Measurements from ENCODE around the gene ZDHHC8. TPM values are rescaled to one million over a fixed set of nuclear protein-coding genes. Genes with fewer than 3 reads are reported as not detected.

Gene ZDHHC8
- total and polyA plus RNA-seq, 12 donors, result 23.2 to 51.7 (median 37.5) TPM

GRCh38 chr22:20193761-20194494 lies 62.3 kb downstream of the ZDHHC8 start:
- no peak for ATAC-seq
- no peak for TF ChIP-seq CTCF (IDR thresholded peaks at IDR 0.05)
- Histone ChIP-seq H3K27me3 (no peaks in the 10 kb centered on the region), H3K27ac (no peak overlapping the region), H3K9me3 (no peaks in the 10 kb centered on the region), H3K4me1 (no peaks in the 10 kb centered on the region), H3K36me3 (no peaks in the 10 kb centered on the region), H3K4me3 (no peak overlapping the region)
- 87 to 93% methylated on average over 17 of the region's 17 CpGs for WGBS, 2 donors
- intact Hi-C loops (cut with DNase I), result no loop called here
- no peak for DNase-seq

DNA sequence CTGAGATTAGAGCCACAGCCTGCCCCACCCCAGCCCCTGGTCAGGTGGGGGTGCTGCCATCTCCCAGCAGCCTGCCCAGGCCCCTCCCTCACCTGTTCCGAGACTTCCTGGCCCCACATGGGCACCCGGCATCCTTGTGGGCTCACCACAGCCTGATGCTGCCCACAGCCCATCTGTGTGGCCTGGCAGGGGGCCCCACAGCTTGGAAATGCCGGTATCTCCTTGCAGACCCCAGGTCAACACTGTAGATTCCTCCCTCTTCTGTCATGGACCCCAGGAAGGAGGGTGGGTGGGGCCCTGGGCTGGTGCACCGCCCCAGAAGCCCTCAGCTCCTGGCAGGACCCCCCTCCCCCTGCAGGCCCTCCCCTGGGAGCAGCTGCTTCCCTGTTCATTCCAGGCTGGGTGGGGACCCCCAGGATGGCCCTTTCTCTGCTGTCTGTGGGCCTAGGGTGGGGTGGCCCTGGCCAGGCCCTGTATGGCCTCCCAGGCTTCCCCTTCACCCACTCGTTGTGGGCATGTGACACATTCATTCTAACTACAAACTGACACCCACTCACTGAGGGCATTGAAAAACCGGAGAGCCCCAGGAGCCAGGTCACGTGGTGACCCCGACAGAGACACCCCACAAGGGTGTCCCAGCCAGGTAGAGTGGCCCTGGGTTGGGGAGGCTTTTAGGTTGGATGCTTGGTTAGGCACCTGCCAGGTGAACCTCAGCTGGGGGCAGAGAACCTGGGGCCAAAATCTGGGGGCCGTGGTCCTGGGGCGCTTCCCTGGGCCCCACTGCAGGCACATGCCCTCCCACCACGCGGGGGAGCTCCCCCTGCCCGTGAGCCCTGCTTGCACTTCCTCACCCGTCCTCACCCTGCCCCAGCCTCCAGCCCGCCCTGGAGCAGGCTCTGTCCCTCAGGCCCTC lies 63.3 kb downstream of the ZDHHC8 start:
- no peak for TF ChIP-seq CTCF (IDR thresholded peaks at IDR 0.05)
- no peak overlapping the region for H3K4me3 ChIP-seq
- no peaks in the 10 kb centered on the region for H3K36me3 ChIP-seq
- ATAC-seq, result no peak
- no peaks in the 10 kb centered on the region for H3K27me3 ChIP-seq
- intact Hi-C loops (cut with DNase I), result no loop called here
- no peaks in the 10 kb centered on the region for H3K4me1 ChIP-seq
- DNase-seq, result no peak
- no peaks in the 10 kb centered on the region for H3K9me3 ChIP-seq
- 79 to 82% methylated on average over 15 of the region's 15 CpGs for WGBS, 2 donors
- H3K27ac ChIP-seq, result no peak overlapping the region

DNA sequence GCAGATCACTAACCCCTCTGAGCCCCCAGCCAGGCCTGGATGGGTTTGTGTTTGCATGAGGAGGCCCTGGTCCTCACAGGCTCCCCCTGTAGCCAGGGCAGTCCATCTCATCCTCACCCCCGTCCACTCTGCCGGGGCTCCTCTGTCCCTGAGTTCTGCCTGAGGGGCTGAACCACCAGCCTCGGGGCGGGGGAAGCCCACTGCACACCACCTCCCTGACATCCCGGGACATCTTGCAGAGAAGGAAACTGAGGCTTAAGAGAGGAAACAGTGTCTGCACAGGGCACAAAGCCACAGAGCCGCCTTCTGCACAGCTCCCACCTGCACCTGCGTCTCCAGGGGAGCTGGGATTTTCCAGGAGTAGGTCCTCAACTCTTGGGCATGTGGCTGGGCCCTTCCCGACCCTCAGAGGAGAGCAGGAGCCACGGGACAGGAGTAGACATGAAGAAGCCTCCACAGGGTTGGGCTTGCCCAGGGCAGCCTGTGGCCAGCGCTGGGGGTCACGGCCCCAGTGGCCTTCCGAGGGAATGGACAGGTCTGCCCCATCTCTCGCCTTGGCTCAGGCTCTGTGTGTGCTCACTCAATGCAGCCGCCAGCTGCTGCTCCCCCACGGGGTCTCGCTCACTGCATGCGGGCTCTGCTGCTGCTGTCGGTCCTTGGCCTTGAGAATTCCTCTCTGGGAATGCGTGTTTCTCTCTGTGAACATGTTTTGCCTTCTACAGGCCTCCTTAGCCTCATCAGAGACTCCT lies 64.7 kb downstream of the ZDHHC8 start:
- Histone ChIP-seq H3K4me3 (no peak overlapping the region), H3K4me1 (peaks cover 0 to 4% (median 0%) of the 10 kb centered on the region in 9 donors), H3K27ac (no peak overlapping the region), H3K36me3 (no peaks in the 10 kb centered on the region), H3K27me3 (no peaks in the 10 kb centered on the region), H3K9me3 (no peaks in the 10 kb centered on the region)
- TF ChIP-seq CTCF (IDR thresholded peaks at IDR 0.05), result no peak
- WGBS, 2 donors, result 86 to 88% methylated on average over 19 of the region's 19 CpGs
- ATAC-seq (no peak), DNase-seq (no peak)
- intact Hi-C loops (cut with DNase I), result no loop called here

Small RNA genes lying within 50 kb of the gene (microRNA-seq; reads per million reads assigned to microRNA genes)
- 0 reads per million in 2 donors for gene MIR6816

Other genes starting within 250 kb of the ZDHHC8 start
- gene COMT, start 190.0 kb upstream of the ZDHHC8 start, total RNA-seq, result 100 to 1,000 TPM in 5 of 10 donors, 10 to 100 TPM in 5; 72.5 to 128 (median 101) TPM
- 100 to 1,000 TPM in 1 of 2 donors, 10 to 100 TPM in 1; 42.9 to 273 TPM for gene COMT, start 190.0 kb upstream of the ZDHHC8 start, polyA plus RNA-seq
- 10 to 100 TPM; 28.5 to 59.9 (median 35.0) TPM for gene TXNRD2, start 190.0 kb upstream of the ZDHHC8 start, total RNA-seq
- 100 to 1,000 TPM in 1 of 2 donors, 10 to 100 TPM in 1; 25.8 to 103 TPM for gene TXNRD2, start 190.0 kb upstream of the ZDHHC8 start, polyA plus RNA-seq
- 10 to 100 TPM; 22.2 to 53.5 (median 32.1) TPM for gene ARVCF, start 115.0 kb upstream of the ZDHHC8 start, total RNA-seq
- 10 to 100 TPM; 26.8 to 58.9 TPM for gene ARVCF, start 115.0 kb upstream of the ZDHHC8 start, polyA plus RNA-seq
- 100 to 1,000 TPM in 3 of 10 donors, 10 to 100 TPM in 7; 51.6 to 139 (median 94.2) TPM for gene TANGO2, start 110.7 kb upstream of the ZDHHC8 start, total RNA-seq
- gene TANGO2, start 110.7 kb upstream of the ZDHHC8 start, polyA plus RNA-seq, result 10 to 100 TPM; 34.1 to 65.8 TPM
- 10 to 100 TPM; 11.4 to 20.0 (median 14.0) TPM for gene DGCR8, start 51.6 kb upstream of the ZDHHC8 start, total RNA-seq
- 10 to 100 TPM in 1 of 2 donors, 1 to 10 TPM in 1; 8.3 to 26.3 TPM for gene DGCR8, start 51.6 kb upstream of the ZDHHC8 start, polyA plus RNA-seq
- 10 to 100 TPM; 31.8 to 55.8 (median 38.1) TPM for gene RANBP1, start 15.7 kb upstream of the ZDHHC8 start, total RNA-seq
- 10 to 100 TPM; 39.4 to 71.7 TPM for gene RANBP1, start 15.7 kb upstream of the ZDHHC8 start, polyA plus RNA-seq
- 10 to 100 TPM; 18.4 to 29.6 (median 25.8) TPM for gene TRMT2A, start 14.6 kb upstream of the ZDHHC8 start, total RNA-seq
- gene TRMT2A, start 14.6 kb upstream of the ZDHHC8 start, polyA plus RNA-seq, result 10 to 100 TPM; 24.6 to 58.2 TPM
- 1 to 10 TPM in 1 of 10 donors, under 1 TPM in 6, not detected in 3; 0.15 to 1.1 (median 0.50) TPM for gene CCDC188, start 19.3 kb downstream of the ZDHHC8 start, total RNA-seq
- 1 to 10 TPM in 1 of 2 donors, under 1 TPM in 1; 0.51 to 2.3 TPM for gene CCDC188, start 19.3 kb downstream of the ZDHHC8 start, polyA plus RNA-seq
- 1 to 10 TPM in 5 of 10 donors, under 1 TPM in 5; 0.56 to 2.5 (median 0.93) TPM for gene RTN4R, start 136.5 kb downstream of the ZDHHC8 start, total RNA-seq
- 1 to 10 TPM in 1 of 2 donors, under 1 TPM in 1; 0.59 to 1.5 TPM for gene RTN4R, start 136.5 kb downstream of the ZDHHC8 start, polyA plus RNA-seq
- 10 to 100 TPM; 37.9 to 65.9 (median 40.5) TPM for gene DGCR6L, start 188.3 kb downstream of the ZDHHC8 start, total RNA-seq
- gene DGCR6L, start 188.3 kb downstream of the ZDHHC8 start, polyA plus RNA-seq, result 10 to 100 TPM; 57.3 to 90.3 TPM